22Rv1 (cell line): ENCODE measurements around the gene ZFYVE28.
"Not testable (repeated sequence)": the region's sequence is repeated elsewhere in the genome, so short reads cannot be mapped to it uniquely, and the experiment has no call there.

Source experiments
- H3K27ac ChIP-seq: fragments of 450-650 bp; 2 replicates; pipeline ENCODE4 v1.5.1; 2017
- ZFX ChIP-seq: fragments of 450-650 bp; IDR thresholded peaks from 2 replicates; pipeline ENCODE4 v1.6.1; 2017; ENCODE audit warnings: antibody characterized with exemption, borderline replicate concordance
- TF ChIP-seq, protein P1 (sequence below): fragments of 450-650 bp; IDR thresholded peaks from 2 replicates; pipeline ENCODE4 v1.5.1; 2017; ENCODE audit warnings: mild to moderate bottlenecking

The ZFYVE28 gene

DNA sequence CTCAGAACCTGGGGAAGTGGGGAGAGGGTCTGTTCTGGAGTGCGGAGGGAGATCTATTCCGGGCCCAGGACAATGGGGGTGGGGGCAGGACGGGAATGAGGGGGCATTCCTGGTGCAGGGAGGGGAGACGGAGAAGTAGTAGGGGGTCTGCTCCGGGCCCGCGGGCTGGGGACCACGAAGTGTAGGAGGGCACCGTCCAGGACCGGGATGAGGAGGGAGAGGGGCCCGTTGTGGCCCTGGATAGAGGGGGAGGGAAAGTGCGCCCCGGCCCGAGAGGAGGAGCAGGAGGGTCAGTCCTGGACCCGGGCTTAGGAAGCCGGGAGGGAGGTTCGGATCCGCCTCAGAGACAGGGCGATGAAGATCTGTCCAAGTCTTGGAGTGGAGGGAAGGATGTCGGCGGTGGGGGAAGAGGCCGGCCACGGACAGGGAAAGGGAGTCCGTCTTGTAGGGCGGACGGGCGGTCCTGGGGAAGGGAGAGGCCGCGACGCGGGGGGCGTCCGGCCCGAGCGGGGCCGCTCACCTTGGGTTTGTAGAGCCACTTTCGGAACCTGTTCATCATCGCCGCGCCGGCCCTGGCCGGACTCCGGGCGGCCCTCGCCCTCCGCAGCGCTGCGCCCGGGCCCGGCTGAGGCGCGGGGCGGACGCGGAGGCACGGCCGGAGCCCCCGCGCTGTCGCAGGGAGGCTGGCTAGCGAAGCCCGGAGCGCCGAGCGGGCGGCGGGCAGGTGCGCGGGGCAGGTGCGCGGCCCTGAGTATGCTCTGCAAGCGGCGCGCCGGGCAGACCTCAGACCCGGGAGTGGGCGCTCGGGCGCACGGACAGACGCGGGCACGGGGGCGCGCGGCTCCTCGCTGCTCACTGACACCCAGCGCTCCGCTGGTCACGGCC is at the start of gene ZFYVE28:
ZFYVE28 (minus strand) TSS at position 881 of the 885 bp plus-strand sequence; CDS start at position 559, 322 bp downstream.
- no peak for TF ChIP-seq ZFX
- TF ChIP-seq, protein P1, sequence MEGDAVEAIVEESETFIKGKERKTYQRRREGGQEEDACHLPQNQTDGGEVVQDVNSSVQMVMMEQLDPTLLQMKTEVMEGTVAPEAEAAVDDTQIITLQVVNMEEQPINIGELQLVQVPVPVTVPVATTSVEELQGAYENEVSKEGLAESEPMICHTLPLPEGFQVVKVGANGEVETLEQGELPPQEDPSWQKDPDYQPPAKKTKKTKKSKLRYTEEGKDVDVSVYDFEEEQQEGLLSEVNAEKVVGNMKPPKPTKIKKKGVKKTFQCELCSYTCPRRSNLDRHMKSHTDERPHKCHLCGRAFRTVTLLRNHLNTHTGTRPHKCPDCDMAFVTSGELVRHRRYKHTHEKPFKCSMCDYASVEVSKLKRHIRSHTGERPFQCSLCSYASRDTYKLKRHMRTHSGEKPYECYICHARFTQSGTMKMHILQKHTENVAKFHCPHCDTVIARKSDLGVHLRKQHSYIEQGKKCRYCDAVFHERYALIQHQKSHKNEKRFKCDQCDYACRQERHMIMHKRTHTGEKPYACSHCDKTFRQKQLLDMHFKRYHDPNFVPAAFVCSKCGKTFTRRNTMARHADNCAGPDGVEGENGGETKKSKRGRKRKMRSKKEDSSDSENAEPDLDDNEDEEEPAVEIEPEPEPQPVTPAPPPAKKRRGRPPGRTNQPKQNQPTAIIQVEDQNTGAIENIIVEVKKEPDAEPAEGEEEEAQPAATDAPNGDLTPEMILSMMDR: no peak
- no peak within 1 kb of the TSS for H3K27ac ChIP-seq

- not testable (repeated sequence) for H3K27ac ChIP-seq
These were observed 47.1 kb upstream of the ZFYVE28 start for GRCh38 chr4:2465544-2465943.

GRCh38 chr4:2465032-2465431 is 46.6 kb upstream of the ZFYVE28 start:
- H3K27ac ChIP-seq: no peak overlapping the region
- TF ChIP-seq, protein P1: no peak
- no peak for TF ChIP-seq ZFX

DNA sequence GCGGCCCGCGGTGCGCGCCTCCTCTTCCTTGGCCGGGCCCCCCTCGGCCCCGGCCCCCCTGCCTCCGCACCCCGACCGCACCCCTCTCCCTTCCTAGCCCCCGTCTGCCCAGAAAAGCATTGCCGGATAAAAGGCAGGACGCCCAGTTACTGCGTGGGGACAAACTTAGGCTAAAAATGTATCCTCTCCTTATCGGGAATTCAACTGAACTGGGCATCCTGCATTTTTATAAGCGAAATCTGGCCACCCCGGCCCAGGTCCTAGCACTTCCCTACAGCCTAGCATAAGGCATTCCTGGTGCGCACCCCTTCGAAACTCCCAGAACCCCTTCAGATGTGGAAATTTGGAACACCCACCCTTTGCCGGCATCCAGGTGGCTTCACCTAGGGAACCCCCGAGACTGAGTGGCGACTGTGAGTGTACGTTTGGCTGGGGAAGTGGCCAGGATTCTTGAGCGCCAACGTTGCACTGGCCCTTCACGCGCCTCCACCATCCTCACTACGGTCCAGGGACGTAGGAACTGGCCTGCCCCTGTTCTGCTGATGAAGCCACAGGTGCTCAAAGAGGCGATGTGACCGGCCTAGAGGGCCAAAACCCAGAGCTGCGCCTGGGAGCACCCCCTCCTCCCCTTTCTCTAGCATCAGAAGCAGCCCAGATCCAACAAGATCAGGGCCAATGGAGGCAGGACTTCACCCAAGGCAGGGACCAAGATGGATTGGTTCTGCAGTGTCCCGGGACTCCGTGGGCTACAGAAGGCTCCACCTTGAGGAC is 44.7 kb upstream of the ZFYVE28 start:
- no peak overlapping the region for H3K27ac ChIP-seq
- no peak for TF ChIP-seq ZFX
- TF ChIP-seq, protein P1: peak; percentile 46

- no peak overlapping the region for H3K27ac ChIP-seq
- no peak for TF ChIP-seq ZFX
- TF ChIP-seq, protein P1: peak; percentile 74
These were observed 44.0 kb upstream of the ZFYVE28 start for GRCh38 chr4:2462218-2462991.

GRCh38 chr4:2461246-2461960 is 43.0 kb upstream of the ZFYVE28 start:
- TF ChIP-seq ZFX: no peak
- TF ChIP-seq, protein P1: no peak
- no peak overlapping the region for H3K27ac ChIP-seq
